DND-41 (cell line): ENCODE measurements around the gene PLOD2.

Experiments used
- ATAC-seq: fragments of 200-7000 bp; cut with Tn5 transposase; 3 replicates; pipeline ENCODE4 v1.9.1; 2021; ENCODE audit warnings: low read depth; ENCODE audit not compliant: insufficient read depth
- DNase-seq: peaks from one replicate; pipeline ENCODE4 v3.0.0-alpha.2; 2020
- H2AFZ ChIP-seq: 2 replicates; pipeline ENCODE4 v1.6.0; 2012; ENCODE audit warnings: low read depth, low read length
- H3K27ac ChIP-seq: 2 replicates; pipeline ENCODE4 v1.5.1; 2012; ENCODE audit warnings: low read length, inconsistent platforms
- H3K27me3 ChIP-seq: fragments of 200-600 bp; sonication (generic); 2 replicates; pipeline ENCODE4 v1.6.0; 2012; ENCODE audit warnings: low read length, mild to moderate bottlenecking, inconsistent platforms; ENCODE audit not compliant: insufficient read depth, poor library complexity
- H3K36me3 ChIP-seq: 2 replicates; pipeline ENCODE4 v1.5.1; 2012; ENCODE audit warnings: low read length, inconsistent platforms; ENCODE audit not compliant: insufficient read depth
- H3K4me1 ChIP-seq: 2 replicates; pipeline ENCODE4 v1.5.1; 2012; ENCODE audit warnings: mild to moderate bottlenecking, low read length; ENCODE audit not compliant: insufficient read depth
- H3K4me2 ChIP-seq: 2 replicates; pipeline ENCODE4 v1.6.0; 2012; ENCODE audit warnings: mild to moderate bottlenecking, moderate library complexity, low read length, inconsistent platforms; ENCODE audit not compliant: insufficient read depth
- H3K4me3 ChIP-seq, 2 experiments: fragments of 200-600 bp in 1 of 2; shearing (Covaris generic) in 1 of 2; 2 replicates each; pipeline ENCODE4 v1.5.1; 2012 to 2016; ENCODE audit warnings: inconsistent platforms in 2 of 2, low read length in 2 of 2, mild to moderate bottlenecking in 2 of 2, low read depth in 1 of 2, moderate library complexity in 1 of 2
- H3K79me2 ChIP-seq: 2 replicates; pipeline ENCODE4 v1.6.0; 2012; ENCODE audit warnings: low read length, inconsistent platforms; ENCODE audit not compliant: insufficient read depth
- H3K9ac ChIP-seq: 2 replicates; pipeline ENCODE4 v1.6.0; 2012; ENCODE audit warnings: low read depth, mild to moderate bottlenecking, inconsistent platforms, low read length, moderate library complexity
- H3K9me3 ChIP-seq: 2 replicates; pipeline ENCODE4 v1.5.1; 2012; ENCODE audit warnings: low read length, moderate library complexity, mild to moderate bottlenecking, inconsistent platforms; ENCODE audit not compliant: insufficient read depth, severe bottlenecking
- H4K20me1 ChIP-seq: 2 replicates; pipeline ENCODE4 v1.6.0; 2012; ENCODE audit warnings: low read length; ENCODE audit not compliant: insufficient read depth
- EZH2 ChIP-seq: IDR thresholded peaks from 3 replicates; pipeline ENCODE4 v1.6.1; 2012; ENCODE audit warnings: borderline replicate concordance, low read depth, mild to moderate bottlenecking, moderate library complexity, low read length, inconsistent platforms; ENCODE audit not compliant: severe bottlenecking
- TF ChIP-seq, protein P1 (sequence below): IDR thresholded peaks from 2 replicates; pipeline ENCODE4 v1.5.1; 2012; ENCODE audit warnings: borderline replicate concordance, low read length, moderate library complexity, mild to moderate bottlenecking; ENCODE audit not compliant: poor library complexity, severe bottlenecking; ENCODE audit errors: extremely low read depth

Gene PLOD2

GRCh38 chr3:146184241-146185015 is 23.4 kb upstream of the PLOD2 start:
- Histone ChIP-seq H3K27me3 (no peaks in the 10 kb centered on the region), H2AFZ (no peak overlapping the region), H3K36me3 (no peaks in the 10 kb centered on the region), H4K20me1 (no peaks in the 10 kb centered on the region), H3K9ac (no peak overlapping the region), H3K27ac (no peak overlapping the region), H3K4me1 (no peaks in the 10 kb centered on the region), H3K79me2 (no peaks in the 10 kb centered on the region), H3K4me3 (no peak overlapping the region), H3K4me2 (no peak overlapping the region), H3K9me3 (no peaks in the 10 kb centered on the region)
- ATAC-seq, result no peak
- TF ChIP-seq, protein P1, sequence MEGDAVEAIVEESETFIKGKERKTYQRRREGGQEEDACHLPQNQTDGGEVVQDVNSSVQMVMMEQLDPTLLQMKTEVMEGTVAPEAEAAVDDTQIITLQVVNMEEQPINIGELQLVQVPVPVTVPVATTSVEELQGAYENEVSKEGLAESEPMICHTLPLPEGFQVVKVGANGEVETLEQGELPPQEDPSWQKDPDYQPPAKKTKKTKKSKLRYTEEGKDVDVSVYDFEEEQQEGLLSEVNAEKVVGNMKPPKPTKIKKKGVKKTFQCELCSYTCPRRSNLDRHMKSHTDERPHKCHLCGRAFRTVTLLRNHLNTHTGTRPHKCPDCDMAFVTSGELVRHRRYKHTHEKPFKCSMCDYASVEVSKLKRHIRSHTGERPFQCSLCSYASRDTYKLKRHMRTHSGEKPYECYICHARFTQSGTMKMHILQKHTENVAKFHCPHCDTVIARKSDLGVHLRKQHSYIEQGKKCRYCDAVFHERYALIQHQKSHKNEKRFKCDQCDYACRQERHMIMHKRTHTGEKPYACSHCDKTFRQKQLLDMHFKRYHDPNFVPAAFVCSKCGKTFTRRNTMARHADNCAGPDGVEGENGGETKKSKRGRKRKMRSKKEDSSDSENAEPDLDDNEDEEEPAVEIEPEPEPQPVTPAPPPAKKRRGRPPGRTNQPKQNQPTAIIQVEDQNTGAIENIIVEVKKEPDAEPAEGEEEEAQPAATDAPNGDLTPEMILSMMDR, result no peak
- no peak for TF ChIP-seq EZH2
- no peak for DNase-seq

DNA sequence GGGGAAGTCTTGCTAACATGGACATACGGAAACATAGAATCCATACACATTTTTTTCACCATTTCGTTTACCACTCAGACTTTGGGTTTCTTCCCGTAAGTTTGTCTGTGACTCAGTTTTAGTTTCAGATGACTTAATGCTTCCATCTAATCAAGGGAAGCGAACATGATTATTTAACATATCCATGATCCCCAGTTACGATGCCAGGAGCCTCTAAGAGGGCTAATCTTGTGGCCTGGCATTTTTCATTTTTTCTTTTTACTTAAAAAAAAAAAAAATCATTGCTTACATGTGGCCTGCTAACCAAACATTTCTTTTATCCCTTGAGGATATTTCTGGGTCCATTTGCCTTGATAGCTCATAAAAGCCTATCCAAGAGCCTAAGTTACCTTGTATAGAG is 20.2 kb upstream of the PLOD2 start:
- no peak overlapping the region for H3K9ac ChIP-seq
- H3K4me3 ChIP-seq, result no peak overlapping the region
- H3K27me3 ChIP-seq, result no peaks in the 10 kb centered on the region

DNA sequence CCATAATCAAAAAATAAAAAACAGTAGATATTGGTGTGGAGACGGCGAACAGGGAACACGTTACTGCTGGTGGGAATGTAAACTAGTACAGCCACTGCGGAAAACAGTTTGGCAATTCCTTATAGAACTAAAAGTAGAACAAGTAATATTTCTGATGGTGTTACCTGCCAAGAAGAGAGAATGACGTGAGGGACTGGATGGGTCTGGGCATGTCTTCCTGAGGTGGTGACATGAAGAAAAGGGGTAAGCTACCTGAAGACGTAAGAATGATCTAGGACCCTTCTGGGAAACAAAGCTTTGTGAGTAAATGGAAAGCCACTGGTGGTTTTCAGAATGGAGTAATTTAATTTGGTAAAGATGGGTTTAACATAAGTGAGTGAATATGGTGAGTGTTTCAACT is 19.4 kb upstream of the PLOD2 start:
- TF ChIP-seq, protein P1, result no peak
- no peak for TF ChIP-seq EZH2
- Histone ChIP-seq H3K4me3 (no peak overlapping the region), H3K4me2 (no peak overlapping the region), H3K79me2 (no peaks in the 10 kb centered on the region), H3K9me3 (no peaks in the 10 kb centered on the region), H3K4me1 (no peaks in the 10 kb centered on the region), H3K9ac (no peak overlapping the region), H3K27me3 (no peaks in the 10 kb centered on the region), H3K27ac (no peak overlapping the region), H2AFZ (no peak overlapping the region), H4K20me1 (no peaks in the 10 kb centered on the region), H3K36me3 (no peaks in the 10 kb centered on the region)
- no peak for ATAC-seq
- DNase-seq, result no peak

More for the DNA sequence above, 20.2 kb upstream of the PLOD2 start:
- Histone ChIP-seq H3K79me2 (no peaks in the 10 kb centered on the region), H3K9me3 (no peaks in the 10 kb centered on the region), H2AFZ (no peak overlapping the region), H3K4me2 (no peak overlapping the region), H3K36me3 (no peaks in the 10 kb centered on the region), H4K20me1 (no peaks in the 10 kb centered on the region), H3K27ac (no peak overlapping the region), H3K4me1 (no peaks in the 10 kb centered on the region)
- DNase-seq, result no peak
- ATAC-seq, result no peak
- no peak for TF ChIP-seq EZH2

DNA sequence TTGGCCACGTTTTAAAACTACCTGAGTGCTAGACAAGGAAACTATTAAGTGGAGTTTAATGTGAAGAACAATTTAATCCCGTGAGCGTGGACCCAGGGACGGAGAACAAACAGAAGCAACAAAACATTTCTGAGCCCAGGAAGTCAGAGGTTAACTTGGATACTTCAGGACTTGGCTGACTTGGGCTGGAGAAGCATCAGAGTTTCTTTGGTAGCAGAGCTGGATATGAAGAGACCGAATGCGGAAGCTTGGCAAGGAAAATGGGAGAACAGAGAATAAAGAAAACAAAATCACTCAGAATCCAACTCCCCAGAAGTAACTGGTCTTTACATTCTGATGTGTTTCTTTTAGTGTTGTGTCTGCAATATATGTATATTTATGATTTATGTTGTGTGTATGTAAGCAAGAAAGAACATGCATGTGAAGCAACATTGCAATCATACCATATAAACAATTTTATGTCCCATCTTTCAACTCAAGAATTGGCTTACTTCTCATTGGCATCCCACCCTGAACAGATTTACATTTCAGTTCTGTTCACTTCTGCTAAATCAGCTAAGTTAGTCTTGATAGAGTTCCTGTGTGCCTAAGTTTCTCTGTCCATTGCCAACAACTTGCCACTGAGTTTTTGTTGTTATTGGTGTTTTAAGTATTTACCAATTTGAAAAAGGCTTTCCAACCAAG is 17.2 kb upstream of the PLOD2 start:
- TF ChIP-seq, protein P1, result no peak
- no peak for TF ChIP-seq EZH2
- Histone ChIP-seq H3K4me3 (no peak overlapping the region), H4K20me1 (no peaks in the 10 kb centered on the region)

More for the DNA sequence above, 17.2 kb upstream of the PLOD2 start:
- H3K4me1 ChIP-seq, result no peaks in the 10 kb centered on the region
- ATAC-seq (no peak), DNase-seq (no peak)
- no peak overlapping the region for H2AFZ ChIP-seq
- no peaks in the 10 kb centered on the region for H3K36me3 ChIP-seq
- no peak overlapping the region for H3K4me2 ChIP-seq
- no peak overlapping the region for H3K9ac ChIP-seq
- no peaks in the 10 kb centered on the region for H3K79me2 ChIP-seq
- H3K27ac ChIP-seq, result no peak overlapping the region
- no peaks in the 10 kb centered on the region for H3K9me3 ChIP-seq
- H3K27me3 ChIP-seq, result no peaks in the 10 kb centered on the region
